Measurements from ENCODE around the gene KLK4. TPM values are rescaled to one million over a fixed set of nuclear protein-coding genes. Genes with fewer than 3 reads are reported as not detected.

The KLK4 gene
- total RNA-seq, 1 donor from 2014 or later = not detected

- H3K27me3 ChIP-seq (ENCODE audit: control insufficient read depth, insufficient read depth, low read length) = peaks cover 11% of the 10 kb centered on the region
- H3K36me3 ChIP-seq (ENCODE audit: control insufficient read depth, insufficient read depth, low read length) = no peaks in the 10 kb centered on the region
- no peak for DNase-seq (ENCODE audit: low read depth)
- H3K4me3 ChIP-seq (ENCODE audit: low read depth, low read length) = no peak within 1 kb of the TSS
- no peak for TF ChIP-seq CTCF (IDR thresholded peaks at IDR 0.05; ENCODE audit: insufficient read depth, low read length, poor library complexity, severe bottlenecking)
Observed at GRCh38 chr19:50873056-50873455, 38.1 kb downstream of the KLK4 start, which contains the start of gene KLK2. Gene KLK2, plus strand, starts transcription at chr19:50873439. Its CDS starts 35 bp downstream, at chr19:50873474.

- DNase-seq (ENCODE audit: low read depth) = no peak
- TF ChIP-seq CTCF (IDR thresholded peaks at IDR 0.05; ENCODE audit: insufficient read depth, low read length, poor library complexity, severe bottlenecking) = no peak
- Histone ChIP-seq H3K27me3 (ENCODE audit: control insufficient read depth, insufficient read depth, low read length) (peaks cover 8% of the 10 kb centered on the region), H3K4me3 (ENCODE audit: low read depth, low read length) (no peak overlapping the region), H3K36me3 (ENCODE audit: control insufficient read depth, insufficient read depth, low read length) (no peaks in the 10 kb centered on the region)
Observed at GRCh38 chr19:50870417-50871089, 40.6 kb downstream of the KLK4 start.

GRCh38 chr19:50869479-50869878, 41.7 kb downstream of the KLK4 start:
- no peak overlapping the region for H3K4me3 ChIP-seq (ENCODE audit: low read depth, low read length)
- no peaks in the 10 kb centered on the region for H3K36me3 ChIP-seq (ENCODE audit: control insufficient read depth, insufficient read depth, low read length)
- no peak for DNase-seq (ENCODE audit: low read depth)
- H3K27me3 ChIP-seq (ENCODE audit: control insufficient read depth, insufficient read depth, low read length) = peaks cover 6% of the 10 kb centered on the region
- TF ChIP-seq CTCF (IDR thresholded peaks at IDR 0.05; ENCODE audit: insufficient read depth, low read length, poor library complexity, severe bottlenecking) = no peak

GRCh38 chr19:50861496-50862286, 49.5 kb downstream of the KLK4 start:
- no peak for DNase-seq (ENCODE audit: low read depth)
- no peak for TF ChIP-seq CTCF (IDR thresholded peaks at IDR 0.05; ENCODE audit: insufficient read depth, low read length, poor library complexity, severe bottlenecking)
- Histone ChIP-seq H3K36me3 (ENCODE audit: control insufficient read depth, insufficient read depth, low read length) (no peaks in the 10 kb centered on the region), H3K4me3 (ENCODE audit: low read depth, low read length) (no peak overlapping the region), H3K27me3 (ENCODE audit: control insufficient read depth, insufficient read depth, low read length) (no peaks in the 10 kb centered on the region)

- Histone ChIP-seq H3K27me3 (ENCODE audit: control insufficient read depth, insufficient read depth, low read length) (no peaks in the 10 kb centered on the region), H3K4me3 (ENCODE audit: low read depth, low read length) (no peak overlapping the region), H3K36me3 (ENCODE audit: control insufficient read depth, insufficient read depth, low read length) (no peaks in the 10 kb centered on the region)
- DNase-seq (ENCODE audit: low read depth) = no peak
- TF ChIP-seq CTCF (IDR thresholded peaks at IDR 0.05; ENCODE audit: insufficient read depth, low read length, poor library complexity, severe bottlenecking) = no peak
Observed at GRCh38 chr19:50861010-50861409, 50.2 kb downstream of the KLK4 start.
